HG02943 (cell line): ENCODE measurements around the gene CHRDL1.
"Not testable (repeated sequence)": the region's sequence is repeated elsewhere in the genome, so short reads cannot be mapped to it uniquely, and the experiment has no call there.

ENCODE experiments used
- ATAC-seq: cut with Tn5 transposase; IDR thresholded peaks from one replicate; pipeline ENCODE4 v1.9.1; 2021; ENCODE audit warnings: mild to moderate bottlenecking, low read depth, moderate library complexity; ENCODE audit not compliant: unreplicated experiment

The CHRDL1 gene, protein sequence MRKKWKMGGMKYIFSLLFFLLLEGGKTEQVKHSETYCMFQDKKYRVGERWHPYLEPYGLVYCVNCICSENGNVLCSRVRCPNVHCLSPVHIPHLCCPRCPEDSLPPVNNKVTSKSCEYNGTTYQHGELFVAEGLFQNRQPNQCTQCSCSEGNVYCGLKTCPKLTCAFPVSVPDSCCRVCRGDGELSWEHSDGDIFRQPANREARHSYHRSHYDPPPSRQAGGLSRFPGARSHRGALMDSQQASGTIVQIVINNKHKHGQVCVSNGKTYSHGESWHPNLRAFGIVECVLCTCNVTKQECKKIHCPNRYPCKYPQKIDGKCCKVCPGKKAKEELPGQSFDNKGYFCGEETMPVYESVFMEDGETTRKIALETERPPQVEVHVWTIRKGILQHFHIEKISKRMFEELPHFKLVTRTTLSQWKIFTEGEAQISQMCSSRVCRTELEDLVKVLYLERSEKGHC

DNA sequence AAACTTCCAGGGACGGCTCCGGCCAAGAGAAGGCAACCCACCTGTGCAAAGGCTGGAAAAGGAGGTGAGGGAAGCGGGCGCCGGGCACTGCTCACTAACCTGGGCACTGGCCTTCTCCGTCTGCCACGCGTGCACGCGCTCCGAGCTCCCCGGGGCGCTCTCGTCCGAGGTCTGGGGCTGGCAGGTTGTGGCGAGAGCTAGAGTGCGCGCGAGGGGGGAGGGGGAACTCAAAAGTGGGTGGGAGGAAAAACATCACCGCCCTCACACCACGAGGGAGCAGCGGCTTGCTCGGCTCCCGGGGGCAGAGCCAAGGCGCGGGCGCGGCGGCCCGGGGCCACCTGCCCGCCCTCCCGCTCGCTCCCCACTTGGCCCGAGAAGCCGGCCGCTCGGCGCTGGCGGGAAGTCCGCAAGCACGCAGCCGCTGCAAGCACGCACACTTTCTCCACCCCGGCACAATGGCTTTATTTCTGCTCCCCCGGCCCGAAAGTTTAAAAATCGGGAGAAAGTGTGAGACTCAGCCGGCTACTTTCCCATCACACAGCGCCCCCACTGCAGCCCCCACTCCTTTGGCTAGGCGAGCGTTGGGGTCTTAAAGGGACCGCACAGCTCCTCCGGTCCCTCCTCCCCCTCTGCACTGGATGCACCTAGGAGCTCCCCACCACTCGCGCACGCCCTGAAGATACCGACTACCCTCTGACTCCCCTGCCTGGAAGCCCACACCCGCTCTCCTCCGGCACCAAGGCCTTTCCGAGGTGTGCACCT, at the start of gene CHRDL1:
CHRDL1 (minus strand) TSS at position 173 of the 762 bp plus-strand sequence. CDS start 3,636 bp downstream, outside the sequence.
- no peak for ATAC-seq

GRCh38 chrX:110836982-110837381, 41.4 kb upstream of the CHRDL1 start:
- no peak for ATAC-seq

DNA sequence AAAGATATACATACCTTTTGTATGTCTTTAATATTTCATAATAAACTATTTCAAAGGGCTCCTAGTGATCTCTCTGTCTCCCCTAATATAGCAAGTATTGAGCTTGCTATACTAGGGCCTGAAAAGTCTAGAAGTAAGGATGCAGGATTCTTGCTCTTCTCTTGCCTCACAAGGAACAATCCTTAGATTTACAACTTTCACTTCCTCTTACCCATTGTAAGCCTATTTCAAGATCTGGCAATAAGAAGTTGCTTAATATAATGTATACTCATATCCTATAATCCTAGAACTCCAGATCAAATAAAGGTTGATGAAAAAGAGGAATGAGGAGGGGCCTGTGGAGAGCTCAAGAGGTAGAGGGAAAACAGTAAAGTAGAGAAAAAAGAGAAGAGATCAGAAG, 40.8 kb upstream of the CHRDL1 start:
- ATAC-seq: no peak

DNA sequence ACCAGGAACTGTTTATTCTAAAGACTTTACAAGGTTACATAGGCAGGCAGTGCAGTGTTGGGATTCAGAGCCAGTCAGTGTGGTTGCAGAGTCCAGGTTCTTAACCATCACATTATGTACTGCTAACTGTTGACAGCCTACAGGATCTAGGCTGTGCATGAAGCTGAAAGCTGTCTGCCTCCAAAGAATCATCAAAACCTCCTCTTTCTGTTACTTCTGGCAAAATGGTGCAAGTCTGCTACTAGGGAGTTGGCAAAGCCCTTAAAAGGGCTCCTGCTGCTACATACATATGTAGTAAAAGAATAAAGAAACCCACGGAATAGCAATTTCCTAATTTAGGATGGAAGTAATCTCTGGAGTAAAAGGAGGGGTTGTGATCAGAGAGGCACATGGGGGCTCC, 40.4 kb upstream of the CHRDL1 start:
- ATAC-seq: no peak

- no peak for ATAC-seq
Observed at GRCh38 chrX:110825972-110826371, 30.4 kb upstream of the CHRDL1 start.

- ATAC-seq: not testable (repeated sequence)
Observed at GRCh38 chrX:110816543-110816942, 20.9 kb upstream of the CHRDL1 start.

DNA sequence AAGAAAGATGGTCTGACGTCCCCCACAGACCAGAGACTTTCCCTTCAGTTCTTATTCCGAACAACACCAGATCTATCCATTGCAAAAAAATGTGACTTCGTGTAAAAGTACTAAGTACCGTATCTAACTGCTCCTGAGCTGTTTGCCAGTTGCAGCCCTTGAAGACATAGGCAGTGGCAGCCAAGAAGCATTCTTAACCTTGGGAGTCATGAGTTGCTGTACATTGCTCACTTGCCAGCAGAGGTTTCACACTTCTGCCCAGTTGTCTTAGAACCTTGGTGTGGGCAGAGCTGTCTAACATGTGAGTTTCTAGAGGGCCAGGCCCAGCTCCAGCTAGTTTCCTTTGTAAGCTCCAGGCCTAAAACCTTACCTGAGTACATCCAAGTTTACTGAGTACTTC, 10.5 kb upstream of the CHRDL1 start:
- no peak for ATAC-seq

- ATAC-seq: no peak
Observed at GRCh38 chrX:110805303-110805702, 9.7 kb upstream of the CHRDL1 start.

DNA sequence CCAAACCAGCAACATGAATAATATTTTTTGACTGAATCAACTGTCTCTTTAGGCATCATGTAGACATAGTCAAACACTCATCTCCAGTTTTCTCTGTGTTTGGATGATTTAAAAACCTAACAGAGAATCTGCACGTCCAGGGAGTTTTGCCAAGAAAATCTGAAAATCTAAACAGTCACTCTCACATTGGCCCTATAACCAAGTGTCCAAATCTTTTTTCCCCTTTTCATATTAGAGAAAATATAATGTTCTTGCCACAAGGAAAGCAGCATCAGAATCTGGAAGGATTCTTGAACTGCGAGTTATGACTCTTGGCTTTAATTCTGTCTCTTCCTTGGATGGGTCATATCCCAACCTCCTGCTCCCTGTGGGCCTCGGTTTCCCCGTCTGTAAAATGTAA, 8.8 kb upstream of the CHRDL1 start:
- no peak for ATAC-seq

GRCh38 chrX:110803506-110803905, 7.9 kb upstream of the CHRDL1 start:
- no peak for ATAC-seq

GRCh38 chrX:110796407-110796697, 735 bp upstream of the CHRDL1 start:
- no peak for ATAC-seq

- no peak for ATAC-seq
Observed at GRCh38 chrX:110794601-110795000, 1.0 kb downstream of the CHRDL1 start.

DNA sequence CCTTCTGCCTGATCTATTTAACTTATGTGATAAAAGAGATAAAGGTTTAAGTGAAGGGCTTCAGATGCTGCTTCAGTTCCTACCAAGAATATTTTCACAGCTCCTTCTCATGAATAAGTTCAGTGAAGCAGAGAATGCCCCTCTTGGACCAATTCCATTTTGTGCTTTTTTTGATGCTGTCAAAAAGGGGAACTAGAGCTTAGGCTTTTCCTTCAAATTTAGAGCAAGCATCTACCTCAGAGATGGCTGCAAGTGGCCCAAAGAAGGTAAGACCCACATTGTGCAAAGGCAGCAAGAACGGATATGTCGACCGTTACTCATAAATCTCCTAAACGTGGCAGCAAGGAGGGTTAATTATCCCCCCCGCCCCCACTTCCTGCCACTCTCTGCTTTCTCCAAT, 4.5 kb downstream of the CHRDL1 start:
- no peak for ATAC-seq

DNA sequence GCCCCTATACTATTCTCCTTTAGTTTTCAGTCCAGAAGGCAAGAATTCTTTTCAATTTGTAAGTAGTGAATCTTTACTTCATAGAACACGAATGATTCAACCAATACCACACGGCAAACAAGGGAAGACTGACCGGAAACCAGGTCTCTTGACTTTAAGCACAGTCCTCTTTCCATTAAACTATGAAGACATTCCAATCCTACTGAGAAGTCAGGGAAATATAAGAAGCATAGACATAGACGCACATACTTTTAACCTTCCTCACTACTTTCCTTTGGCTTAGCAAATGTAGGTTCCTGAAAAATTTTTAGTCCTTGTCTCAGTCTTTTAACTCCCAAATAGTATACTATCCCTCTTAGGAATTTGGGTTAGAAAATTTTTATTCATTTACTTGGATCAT, 9.1 kb downstream of the CHRDL1 start:
- no peak for ATAC-seq

- ATAC-seq: no peak
Observed at GRCh38 chrX:110759785-110760184, 35.8 kb downstream of the CHRDL1 start.

GRCh38 chrX:110758781-110759422, 36.7 kb downstream of the CHRDL1 start:
- no peak for ATAC-seq

GRCh38 chrX:110755611-110756010, 40.0 kb downstream of the CHRDL1 start:
- ATAC-seq: no peak

DNA sequence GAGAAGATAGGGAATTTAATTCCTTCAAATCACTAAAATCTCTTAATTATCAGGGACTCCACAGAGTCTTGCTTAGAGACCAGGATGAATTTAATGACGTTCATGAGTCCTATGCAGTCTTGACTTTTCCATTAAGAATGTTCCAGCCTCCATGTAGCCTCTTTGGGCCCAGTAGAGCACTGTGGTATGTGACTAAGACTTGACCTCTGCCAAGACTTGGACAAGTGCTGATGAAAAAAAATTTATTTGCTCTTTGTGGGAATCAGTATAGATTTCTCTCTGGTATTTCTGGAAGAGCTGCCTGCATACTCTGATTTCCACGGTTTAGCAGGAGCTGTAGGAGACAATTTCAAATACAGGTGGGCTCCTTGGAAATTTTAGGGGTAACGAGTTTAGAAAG, 40.6 kb downstream of the CHRDL1 start:
- no peak for ATAC-seq

GRCh38 chrX:110750526-110751189, 45.0 kb downstream of the CHRDL1 start:
- ATAC-seq: no peak

GRCh38 chrX:110748256-110748806, 47.3 kb downstream of the CHRDL1 start:
- no peak for ATAC-seq

GRCh38 chrX:110746014-110746413, 49.6 kb downstream of the CHRDL1 start:
- ATAC-seq: no peak
